ENCODE data around the gene CENPX. TPM values are rescaled to one million over a fixed set of nuclear protein-coding genes. Genes with fewer than 3 reads are reported as not detected.

CENPX gene
- total and polyA plus RNA-seq, 2 of the 13 experiments (the other 11 are each of a cell fraction or from before 2014, with no cell fraction given), result 92.7 to 170 TPM

DNA sequence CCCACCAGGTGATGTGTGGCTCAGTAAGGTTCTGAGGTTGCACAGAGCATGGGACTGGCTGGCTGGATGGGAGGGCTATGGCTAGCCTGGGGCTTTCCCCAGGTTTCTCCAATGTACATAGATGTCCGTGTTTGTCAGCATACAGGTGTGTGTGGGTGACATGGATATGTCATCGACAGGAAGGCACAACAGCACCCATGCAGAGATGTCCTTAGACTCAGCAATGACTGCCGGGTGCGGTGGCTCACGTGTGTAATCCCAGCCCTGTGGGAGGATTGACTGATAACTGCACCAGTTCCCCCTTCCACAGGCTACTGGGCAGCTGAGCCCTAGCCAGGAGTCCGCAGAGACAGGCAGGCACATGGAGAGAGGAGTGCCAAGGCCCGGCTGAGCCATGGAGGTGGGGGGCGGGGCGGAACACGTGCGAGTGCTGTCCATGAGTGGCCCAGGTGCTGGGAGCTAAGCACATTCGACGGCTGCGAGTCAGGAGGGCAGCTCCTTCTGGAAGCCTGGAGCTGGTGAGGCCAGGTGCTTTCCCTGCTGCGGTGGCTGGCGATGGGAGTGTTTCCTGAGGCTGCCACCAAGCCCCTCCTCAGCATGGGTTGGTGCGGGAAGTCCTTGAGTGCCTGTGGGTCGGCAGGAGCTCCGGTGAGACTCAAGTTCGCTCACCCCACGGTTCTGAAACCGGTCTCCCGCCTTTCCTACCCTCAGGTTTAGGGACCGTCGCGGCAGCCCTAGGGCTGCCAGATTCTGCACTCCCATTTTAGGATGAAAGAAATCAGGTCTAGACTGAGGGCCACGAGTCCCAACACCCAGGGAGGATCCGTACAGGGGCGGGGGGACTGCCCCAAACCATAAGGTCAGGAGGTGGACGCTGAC lies 46.1 kb downstream of the CENPX start (continued):
- TF ChIP-seq, protein P1, sequence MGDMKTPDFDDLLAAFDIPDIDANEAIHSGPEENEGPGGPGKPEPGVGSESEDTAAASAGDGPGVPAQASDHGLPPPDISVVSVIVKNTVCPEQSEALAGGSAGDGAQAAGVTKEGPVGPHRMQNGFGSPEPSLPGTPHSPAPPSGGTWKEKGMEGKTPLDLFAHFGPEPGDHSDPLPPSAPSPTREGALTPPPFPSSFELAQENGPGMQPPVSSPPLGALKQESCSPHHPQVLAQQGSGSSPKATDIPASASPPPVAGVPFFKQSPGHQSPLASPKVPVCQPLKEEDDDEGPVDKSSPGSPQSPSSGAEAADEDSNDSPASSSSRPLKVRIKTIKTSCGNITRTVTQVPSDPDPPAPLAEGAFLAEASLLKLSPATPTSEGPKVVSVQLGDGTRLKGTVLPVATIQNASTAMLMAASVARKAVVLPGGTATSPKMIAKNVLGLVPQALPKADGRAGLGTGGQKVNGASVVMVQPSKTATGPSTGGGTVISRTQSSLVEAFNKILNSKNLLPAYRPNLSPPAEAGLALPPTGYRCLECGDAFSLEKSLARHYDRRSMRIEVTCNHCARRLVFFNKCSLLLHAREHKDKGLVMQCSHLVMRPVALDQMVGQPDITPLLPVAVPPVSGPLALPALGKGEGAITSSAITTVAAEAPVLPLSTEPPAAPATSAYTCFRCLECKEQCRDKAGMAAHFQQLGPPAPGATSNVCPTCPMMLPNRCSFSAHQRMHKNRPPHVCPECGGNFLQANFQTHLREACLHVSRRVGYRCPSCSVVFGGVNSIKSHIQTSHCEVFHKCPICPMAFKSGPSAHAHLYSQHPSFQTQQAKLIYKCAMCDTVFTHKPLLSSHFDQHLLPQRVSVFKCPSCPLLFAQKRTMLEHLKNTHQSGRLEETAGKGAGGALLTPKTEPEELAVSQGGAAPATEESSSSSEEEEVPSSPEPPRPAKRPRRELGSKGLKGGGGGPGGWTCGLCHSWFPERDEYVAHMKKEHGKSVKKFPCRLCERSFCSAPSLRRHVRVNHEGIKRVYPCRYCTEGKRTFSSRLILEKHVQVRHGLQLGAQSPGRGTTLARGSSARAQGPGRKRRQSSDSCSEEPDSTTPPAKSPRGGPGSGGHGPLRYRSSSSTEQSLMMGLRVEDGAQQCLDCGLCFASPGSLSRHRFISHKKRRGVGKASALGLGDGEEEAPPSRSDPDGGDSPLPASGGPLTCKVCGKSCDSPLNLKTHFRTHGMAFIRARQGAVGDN (CRISPR knock-in tag; IDR thresholded peaks at IDR 0.05), result peak; percentile 98
- TF ChIP-seq KDM2A (CRISPR knock-in tag; IDR thresholded peaks at IDR 0.05; ENCODE audit: borderline replicate concordance, low read depth) (peak; percentile 63; the same call in 1 of the 2 replicates), JUNB (CRISPR knock-in tag; IDR thresholded peaks at IDR 0.05; ENCODE audit: borderline replicate concordance) (no peak), ZNF234 (CRISPR knock-in tag; conservative IDR thresholded peaks at IDR 0.05) (no peak), ZNF75D (CRISPR knock-in tag; IDR thresholded peaks at IDR 0.05; ENCODE audit: borderline replicate concordance) (no peak; the same call in 1 of the 2 replicates), ZNF263 (CRISPR knock-in tag; IDR thresholded peaks at IDR 0.05) (peak; percentile 23; the same call in 1 of the 2 replicates), ZNF570 (CRISPR knock-in tag; IDR thresholded peaks at IDR 0.05; ENCODE audit: borderline replicate concordance) (no peak), NR2F2 (IDR thresholded peaks at IDR 0.05; ENCODE audit: borderline replicate concordance, low read depth) (no peak), ZNF614 (CRISPR knock-in tag; IDR thresholded peaks at IDR 0.05; ENCODE audit: borderline replicate concordance) (no peak), ZNF749 (CRISPR knock-in tag; IDR thresholded peaks at IDR 0.05; ENCODE audit: borderline replicate concordance) (peak; percentile 20; the same call in 1 of the 2 replicates), SKI (IDR thresholded peaks at IDR 0.05; ENCODE audit: partially characterized antibody) (no peak), TEAD3 (CRISPR knock-in tag; optimal IDR thresholded peaks at IDR 0.05; ENCODE audit: borderline replicate concordance) (peak; percentile 10), DMAP1 (CRISPR knock-in tag; IDR thresholded peaks at IDR 0.05) (peak; percentile 20; the same call in 1 of the 2 replicates), ZNF136 (CRISPR knock-in tag; IDR thresholded peaks at IDR 0.05; ENCODE audit: low read depth) (no peak), ETV6 (CRISPR knock-in tag; conservative IDR thresholded peaks at IDR 0.05) (no peak), ZNF292 (CRISPR knock-in tag; IDR thresholded peaks at IDR 0.05; ENCODE audit: borderline replicate concordance, low read depth) (no peak)
- TF ChIP-seq, protein P2, sequence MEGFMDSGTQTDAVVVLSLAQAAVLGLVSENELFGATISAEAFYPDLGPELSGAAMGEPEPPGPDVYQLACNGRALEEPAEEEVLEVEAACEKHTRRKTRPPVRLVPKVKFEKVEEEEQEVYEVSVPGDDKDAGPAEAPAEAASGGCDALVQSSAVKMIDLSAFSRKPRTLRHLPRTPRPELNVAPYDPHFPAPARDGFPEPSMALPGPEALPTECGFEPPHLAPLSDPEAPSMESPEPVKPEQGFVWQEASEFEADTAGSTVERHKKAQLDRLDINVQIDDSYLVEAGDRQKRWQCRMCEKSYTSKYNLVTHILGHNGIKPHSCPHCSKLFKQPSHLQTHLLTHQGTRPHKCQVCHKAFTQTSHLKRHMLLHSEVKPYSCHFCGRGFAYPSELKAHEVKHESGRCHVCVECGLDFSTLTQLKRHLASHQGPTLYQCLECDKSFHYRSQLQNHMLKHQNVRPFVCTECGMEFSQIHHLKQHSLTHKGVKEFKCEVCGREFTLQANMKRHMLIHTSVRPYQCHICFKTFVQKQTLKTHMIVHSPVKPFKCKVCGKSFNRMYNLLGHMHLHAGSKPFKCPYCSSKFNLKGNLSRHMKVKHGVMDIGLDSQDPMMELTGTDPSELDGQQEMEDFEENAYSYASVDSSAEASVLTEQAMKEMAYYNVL (CRISPR knock-in tag; IDR thresholded peaks at IDR 0.05; ENCODE audit: borderline replicate concordance), result no peak
- TF ChIP-seq, protein P3, sequence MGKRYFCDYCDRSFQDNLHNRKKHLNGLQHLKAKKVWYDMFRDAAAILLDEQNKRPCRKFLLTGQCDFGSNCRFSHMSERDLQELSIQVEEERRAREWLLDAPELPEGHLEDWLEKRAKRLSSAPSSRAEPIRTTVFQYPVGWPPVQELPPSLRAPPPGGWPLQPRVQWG (CRISPR knock-in tag; IDR thresholded peaks at IDR 0.05; ENCODE audit: borderline replicate concordance, low read depth), result no peak
- TF ChIP-seq, protein P4, sequence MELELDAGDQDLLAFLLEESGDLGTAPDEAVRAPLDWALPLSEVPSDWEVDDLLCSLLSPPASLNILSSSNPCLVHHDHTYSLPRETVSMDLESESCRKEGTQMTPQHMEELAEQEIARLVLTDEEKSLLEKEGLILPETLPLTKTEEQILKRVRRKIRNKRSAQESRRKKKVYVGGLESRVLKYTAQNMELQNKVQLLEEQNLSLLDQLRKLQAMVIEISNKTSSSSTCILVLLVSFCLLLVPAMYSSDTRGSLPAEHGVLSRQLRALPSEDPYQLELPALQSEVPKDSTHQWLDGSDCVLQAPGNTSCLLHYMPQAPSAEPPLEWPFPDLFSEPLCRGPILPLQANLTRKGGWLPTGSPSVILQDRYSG (CRISPR knock-in tag; IDR thresholded peaks at IDR 0.05), result no peak

All from HepG2 (cell line).